G401.6 (cell line): ENCODE data around the gene NRCAM.

Source experiments
- FAIRE-seq: peaks from 2 replicates; lab custom pipeline; 2012; peaks lifted over from hg19 to GRCh38; lab: Jason Lieb, UNC

Gene NRCAM

GRCh38 chr7:108197371-108198091, 258.7 kb downstream of the NRCAM start:
- FAIRE-seq = no peak

- FAIRE-seq = no peak
These were observed 260.2 kb downstream of the NRCAM start for GRCh38 chr7:108196004-108196403.

GRCh38 chr7:108193594-108194498, 262.4 kb downstream of the NRCAM start:
- no peak for FAIRE-seq

GRCh38 chr7:108190891-108191290, 265.3 kb downstream of the NRCAM start:
- FAIRE-seq = no peak

GRCh38 chr7:108189733-108190388, 266.4 kb downstream of the NRCAM start:
- FAIRE-seq = no peak

GRCh38 chr7:108188724-108189123, 267.5 kb downstream of the NRCAM start:
- no peak for FAIRE-seq

GRCh38 chr7:108181073-108181985, 274.9 kb downstream of the NRCAM start:
- FAIRE-seq = peak; percentile 94

GRCh38 chr7:108178398-108178797, 277.8 kb downstream of the NRCAM start:
- no peak for FAIRE-seq

- FAIRE-seq = no peak
These were observed 285.1 kb downstream of the NRCAM start for GRCh38 chr7:108171164-108171563.

- no peak for FAIRE-seq
These were observed 286.0 kb downstream of the NRCAM start for GRCh38 chr7:108170251-108170650.

- FAIRE-seq = no peak
These were observed 288.8 kb downstream of the NRCAM start for GRCh38 chr7:108167460-108167859.

- FAIRE-seq = no peak
These were observed 289.5 kb downstream of the NRCAM start for GRCh38 chr7:108166687-108167086.

GRCh38 chr7:108165723-108166122, 290.5 kb downstream of the NRCAM start:
- FAIRE-seq = no peak

- no peak for FAIRE-seq
These were observed 291.3 kb downstream of the NRCAM start for GRCh38 chr7:108164946-108165345.

GRCh38 chr7:108164342-108164741, 291.9 kb downstream of the NRCAM start:
- no peak for FAIRE-seq

GRCh38 chr7:108158776-108159175, 297.5 kb downstream of the NRCAM start:
- FAIRE-seq = no peak

GRCh38 chr7:108157606-108158335, 298.5 kb downstream of the NRCAM start:
- no peak for FAIRE-seq

GRCh38 chr7:108156897-108157605, 299.2 kb downstream of the NRCAM start:
- no peak for FAIRE-seq

- no peak for FAIRE-seq
These were observed 304.0 kb downstream of the NRCAM start for GRCh38 chr7:108152198-108152597.

GRCh38 chr7:108149908-108150307, 306.3 kb downstream of the NRCAM start:
- FAIRE-seq = no peak
